PC-3 (cell line): ENCODE results near the gene PEX11G. TPM values are rescaled to one million over a fixed set of nuclear protein-coding genes. Genes with fewer than 3 reads are reported as not detected.

Source experiments
- ATAC-seq: fragments of 200-7000 bp; cut with Tn5 transposase; 2 replicates; pipeline ENCODE4 v1.9.1; 2020; ENCODE audit warnings: mild to moderate bottlenecking, moderate library complexity
- BruUV-seq: library from RNA; stranded (reverse); fragments of 400-500 nt; replicated peaks from 2 replicates; lab custom pipeline; 2021; lab: Mats Ljungman, UMichigan
- CTCF ChIA-PET: fragments of 300-600 bp; sonication (Branson Sonifier 250); formaldehyde crosslinking; loops from one replicate; lab custom pipeline; 2022; ENCODE audit warnings: antibody characterized with exemption; lab: Charles Lee
- POLR2A ChIA-PET: fragments of 300-600 bp; sonication (Branson Sonifier 250); formaldehyde crosslinking; loops from one replicate; lab custom pipeline; 2022; ENCODE audit warnings: antibody characterized with exemption; ENCODE audit not compliant: unreplicated experiment; lab: Charles Lee
- DNase-seq: peaks from one replicate; pipeline ENCODE4 v3.0.0-alpha.2; 2015
- H2AFZ ChIP-seq: fragments of 300-600 bp; sonication (generic); 2 replicates; pipeline ENCODE4 v1.6.0; 2016; ENCODE audit warnings: antibody characterized with exemption, low read length
- H3F3A ChIP-seq: fragments of 300-600 bp; sonication (generic); one replicate; pipeline ENCODE4 v1.6.0; 2017; ENCODE audit warnings: antibody characterized with exemption, low read length, control low read depth, mild to moderate bottlenecking; ENCODE audit not compliant: unreplicated experiment
- H3K27ac ChIP-seq: fragments of 300-600 bp; sonication (generic); 2 replicates; pipeline ENCODE4 v1.5.1; 2016; ENCODE audit warnings: mild to moderate bottlenecking, low read length
- H3K27me3 ChIP-seq: fragments of 300-600 bp; sonication (generic); 2 replicates; pipeline ENCODE4 v1.6.1; 2016; ENCODE audit warnings: low read length, mixed read lengths
- H3K36me3 ChIP-seq: fragments of 300-600 bp; sonication (generic); 2 replicates; pipeline ENCODE4 v1.6.1; 2016; ENCODE audit warnings: low read depth, mixed run types, low read length, mixed read lengths
- H3K4me1 ChIP-seq: fragments of 300-600 bp; sonication (generic); 2 replicates; pipeline ENCODE4 v1.5.1; 2016; ENCODE audit warnings: low read length; ENCODE audit not compliant: insufficient read depth
- H3K4me2 ChIP-seq: fragments of 300-600 bp; sonication (generic); 2 replicates; pipeline ENCODE4 v1.6.0; 2016; ENCODE audit warnings: low read length
- H3K4me3 ChIP-seq: fragments of 300-600 bp; sonication (generic); 2 replicates; pipeline ENCODE4 v1.5.1; 2016; ENCODE audit warnings: mild to moderate bottlenecking, low read length, mixed read lengths
- H3K79me2 ChIP-seq: fragments of 300-600 bp; sonication (generic); 2 replicates; pipeline ENCODE4 v1.6.1; 2017; ENCODE audit warnings: low read length, mixed read lengths
- H3K9ac ChIP-seq: fragments of 300-600 bp; sonication (generic); 2 replicates; pipeline ENCODE4 v1.6.0; 2016; ENCODE audit warnings: mild to moderate bottlenecking, low read length
- H3K9me2 ChIP-seq: fragments of 300-600 bp; sonication (generic); replicated peaks from 2 replicates; pipeline ENCODE4 v1.6.1; 2016; ENCODE audit warnings: mixed run types, low read length, mixed read lengths
- H3K9me3 ChIP-seq: fragments of 300-600 bp; sonication (generic); 2 replicates; pipeline ENCODE4 v1.6.1; 2016; ENCODE audit warnings: low read length, mixed read lengths
- H4K20me1 ChIP-seq: fragments of 300-600 bp; sonication (generic); 2 replicates; pipeline ENCODE4 v1.6.1; 2016; ENCODE audit warnings: low read length, mixed read lengths
- CTCF ChIP-seq: fragments of 300-600 bp; sonication (generic); conservative IDR thresholded peaks from 2 replicates; pipeline ENCODE4 v1.5.1; 2017; ENCODE audit warnings: antibody characterized with exemption, low read depth, mild to moderate bottlenecking, low read length
- EZH2 ChIP-seq: fragments of 300-600 bp; sonication (generic); IDR thresholded peaks from one replicate; pipeline ENCODE4 v1.6.1; 2017; ENCODE audit warnings: antibody characterized with exemption, mild to moderate bottlenecking, low read length; ENCODE audit not compliant: unreplicated experiment
- EZH2phosphoT487 ChIP-seq: fragments of 300-600 bp; sonication (generic); IDR thresholded peaks from 2 replicates; pipeline ENCODE4 v1.6.1; 2018; ENCODE audit warnings: mild to moderate bottlenecking, antibody characterized with exemption, low read length, borderline replicate concordance
- intact Hi-C: fragments of 100-400 bp; cut with micrococcal nuclease; formaldehyde crosslinking; loops from 2 replicates; pipeline ENCODE4 v1.9.0; 2023
- total RNA-seq: library from RNA; depleted of rRNA; stranded (reverse); fragments of >200 nt; gene quantifications from 2 replicates; pipeline ENCODE4 v1.2.3, GENCODE V29; 2014

Gene PEX11G
- total RNA-seq, 1 experiment from 2014 or later: 6.6 TPM

GRCh38 chr19:7442423-7442822 is 46.4 kb downstream of the PEX11G start:
- H3K9me2 ChIP-seq: no peaks in the 10 kb centered on the region

GRCh38 chr19:7441468-7442146 is 47.2 kb downstream of the PEX11G start:
- no peaks in the 10 kb centered on the region for H3F3A ChIP-seq
- ATAC-seq (no peak), DNase-seq (no peak)
- no peaks in the 10 kb centered on the region for H4K20me1 ChIP-seq
- no peak overlapping the region for H3K4me3 ChIP-seq
- intact Hi-C loops: no loop called here
- ChIA-PET POLR2A (interaction anchor here (0.7 kb wide), 1 partner anchor 482 kb away, joined by 34 read pairs; no protein-coding TSS in a partner anchor), CTCF (no interaction called here)
- no peak overlapping the region for H3K9ac ChIP-seq
- BruUV-seq: no TSS peak
- H3K27ac ChIP-seq: no peak overlapping the region
- no peaks in the 10 kb centered on the region for H3K27me3 ChIP-seq
- H2AFZ ChIP-seq: no peak overlapping the region
- no peaks in the 10 kb centered on the region for H3K9me2 ChIP-seq
- no peaks in the 10 kb centered on the region for H3K79me2 ChIP-seq
- H3K4me1 ChIP-seq: no peaks in the 10 kb centered on the region
- TF ChIP-seq CTCF (no peak), EZH2phosphoT487 (no peak), EZH2 (no peak)
- H3K4me2 ChIP-seq: no peak overlapping the region
- no peaks in the 10 kb centered on the region for H3K9me3 ChIP-seq
- H3K36me3 ChIP-seq: peaks cover 35% of the 10 kb centered on the region

More at GRCh38 chr19:7442423-7442822, 46.4 kb downstream of the PEX11G start:
- H3K4me1 ChIP-seq: no peaks in the 10 kb centered on the region
- intact Hi-C loops: no loop called here
- H3K36me3 ChIP-seq: peaks cover 41% of the 10 kb centered on the region
- BruUV-seq: no TSS peak
- no peak for TF ChIP-seq EZH2
- H4K20me1 ChIP-seq: no peaks in the 10 kb centered on the region
- no peak for DNase-seq
- H3K79me2 ChIP-seq: no peaks in the 10 kb centered on the region
- no peaks in the 10 kb centered on the region for H3F3A ChIP-seq
- H3K27me3 ChIP-seq: no peaks in the 10 kb centered on the region
- H3K27ac ChIP-seq: no peak overlapping the region
- H3K4me3 ChIP-seq: no peak overlapping the region
- H3K9me3 ChIP-seq: no peaks in the 10 kb centered on the region
- ATAC-seq: no peak
- CTCF ChIA-PET: no interaction called here
- no peak overlapping the region for H3K4me2 ChIP-seq
- no peak overlapping the region for H2AFZ ChIP-seq
- H3K9ac ChIP-seq: no peak overlapping the region
- POLR2A ChIA-PET: interaction anchor here (0.7 kb wide), 1 partner anchor 481 kb away, joined by 34 read pairs; no protein-coding TSS in a partner anchor

GRCh38 chr19:7440188-7440975 is 48.5 kb downstream of the PEX11G start:
- Histone ChIP-seq H3K4me3 (no peak overlapping the region), H4K20me1 (no peaks in the 10 kb centered on the region), H3K36me3 (peaks cover 30% of the 10 kb centered on the region), H3K9me2 (no peaks in the 10 kb centered on the region), H3K4me2 (no peak overlapping the region), H3K9ac (no peak overlapping the region), H2AFZ (no peak overlapping the region), H3K4me1 (no peaks in the 10 kb centered on the region), H3K27ac (no peak overlapping the region), H3K27me3 (no peaks in the 10 kb centered on the region), H3F3A (no peaks in the 10 kb centered on the region), H3K9me3 (no peaks in the 10 kb centered on the region), H3K79me2 (no peaks in the 10 kb centered on the region)
- DNase-seq (no peak), ATAC-seq (no peak)
- TF ChIP-seq EZH2phosphoT487 (no peak), EZH2 (no peak), CTCF (no peak)
- CTCF ChIA-PET: no interaction called here
- BruUV-seq: no TSS peak
- intact Hi-C loops: no loop called here
- POLR2A ChIA-PET: no interaction called here
